Measurements from ENCODE around the gene TRIM9. TPM values are rescaled to one million over a fixed set of nuclear protein-coding genes. Genes with fewer than 3 reads are reported as not detected.

The TRIM9 gene
- total RNA-seq, 1 donor from 2014 or later, result 1.7 TPM

- TF ChIP-seq CTCF (IDR thresholded peaks at IDR 0.05; ENCODE audit: unreplicated experiment), result no peak
- no peak for DNase-seq (ENCODE audit: low spot score, unreplicated experiment)
- Mint-ChIP-seq H3K9me3 (ENCODE audit: low read depth) (no peaks in the 10 kb centered on the region), H3K4me1 (ENCODE audit: low read depth) (peaks cover 12% of the 10 kb centered on the region), H3K4me3 (ENCODE audit: low read depth) (no peak overlapping the region), H3K27me3 (peaks cover 8% of the 10 kb centered on the region), H3K36me3 (ENCODE audit: insufficient read depth) (no peaks in the 10 kb centered on the region), H3K27ac (no peak overlapping the region)
These were observed 147.5 kb downstream of the TRIM9 start for GRCh38 chr14:50947446-50947845.

- Mint-ChIP-seq H3K36me3 (ENCODE audit: insufficient read depth) (no peaks in the 10 kb centered on the region), H3K4me1 (ENCODE audit: low read depth) (peaks cover 12% of the 10 kb centered on the region), H3K27ac (no peak overlapping the region), H3K27me3 (peaks cover 12% of the 10 kb centered on the region), H3K9me3 (ENCODE audit: low read depth) (no peaks in the 10 kb centered on the region), H3K4me3 (ENCODE audit: low read depth) (no peak overlapping the region)
- DNase-seq (ENCODE audit: low spot score, unreplicated experiment), result no peak
- TF ChIP-seq CTCF (IDR thresholded peaks at IDR 0.05; ENCODE audit: unreplicated experiment), result no peak
These were observed 148.5 kb downstream of the TRIM9 start for GRCh38 chr14:50946234-50946935.

GRCh38 chr14:50944647-50945413 is 150.1 kb downstream of the TRIM9 start:
- peaks cover 14% of the 10 kb centered on the region for H3K27me3 Mint-ChIP-seq
- H3K36me3 Mint-ChIP-seq (ENCODE audit: insufficient read depth), result no peaks in the 10 kb centered on the region
- DNase-seq (ENCODE audit: low spot score, unreplicated experiment), result no peak
- H3K9me3 Mint-ChIP-seq (ENCODE audit: low read depth), result no peaks in the 10 kb centered on the region
- peak overlapping the region; percentile 81 for H3K4me3 Mint-ChIP-seq (ENCODE audit: low read depth)
- peak overlapping the region; percentile 25 for H3K27ac Mint-ChIP-seq
- peaks cover 12% of the 10 kb centered on the region for H3K4me1 Mint-ChIP-seq (ENCODE audit: low read depth)
- no peak for TF ChIP-seq CTCF (IDR thresholded peaks at IDR 0.05; ENCODE audit: unreplicated experiment)

GRCh38 chr14:50943943-50944646 is 150.8 kb downstream of the TRIM9 start, which contains the start of gene PYGL:
TSS of gene PYGL (minus strand) at chr14:50944483. CDS start at chr14:50944403, 80 bp downstream.
- H3K4me1 Mint-ChIP-seq (ENCODE audit: low read depth), result peaks cover 12% of the 10 kb centered on the region
- H3K27ac Mint-ChIP-seq, result peak within 1 kb of the TSS; percentile 71
- no peaks in the 10 kb centered on the region for H3K9me3 Mint-ChIP-seq (ENCODE audit: low read depth)
- peak; percentile 12 for TF ChIP-seq CTCF (IDR thresholded peaks at IDR 0.05; ENCODE audit: unreplicated experiment)
- peaks cover 14% of the 10 kb centered on the region for H3K27me3 Mint-ChIP-seq
- peak within 1 kb of the TSS; percentile 81 for H3K4me3 Mint-ChIP-seq (ENCODE audit: low read depth)
- DNase-seq (ENCODE audit: low spot score, unreplicated experiment), result peak; percentile 44
- H3K36me3 Mint-ChIP-seq (ENCODE audit: insufficient read depth), result no peaks in the 10 kb centered on the region

All from progenitor cell of endocrine pancreas (in vitro differentiated cells).